GM12801 (cell line): ENCODE measurements around the gene SMCO2.

ENCODE experiments used
- TF ChIP-seq, protein P1 (sequence below): IDR thresholded peaks from one replicate; pipeline ENCODE4 v1.5.1; 2011; ENCODE audit warnings: control low read depth; ENCODE audit not compliant: insufficient read length; ENCODE audit errors: extremely low read depth

SMCO2 gene

DNA sequence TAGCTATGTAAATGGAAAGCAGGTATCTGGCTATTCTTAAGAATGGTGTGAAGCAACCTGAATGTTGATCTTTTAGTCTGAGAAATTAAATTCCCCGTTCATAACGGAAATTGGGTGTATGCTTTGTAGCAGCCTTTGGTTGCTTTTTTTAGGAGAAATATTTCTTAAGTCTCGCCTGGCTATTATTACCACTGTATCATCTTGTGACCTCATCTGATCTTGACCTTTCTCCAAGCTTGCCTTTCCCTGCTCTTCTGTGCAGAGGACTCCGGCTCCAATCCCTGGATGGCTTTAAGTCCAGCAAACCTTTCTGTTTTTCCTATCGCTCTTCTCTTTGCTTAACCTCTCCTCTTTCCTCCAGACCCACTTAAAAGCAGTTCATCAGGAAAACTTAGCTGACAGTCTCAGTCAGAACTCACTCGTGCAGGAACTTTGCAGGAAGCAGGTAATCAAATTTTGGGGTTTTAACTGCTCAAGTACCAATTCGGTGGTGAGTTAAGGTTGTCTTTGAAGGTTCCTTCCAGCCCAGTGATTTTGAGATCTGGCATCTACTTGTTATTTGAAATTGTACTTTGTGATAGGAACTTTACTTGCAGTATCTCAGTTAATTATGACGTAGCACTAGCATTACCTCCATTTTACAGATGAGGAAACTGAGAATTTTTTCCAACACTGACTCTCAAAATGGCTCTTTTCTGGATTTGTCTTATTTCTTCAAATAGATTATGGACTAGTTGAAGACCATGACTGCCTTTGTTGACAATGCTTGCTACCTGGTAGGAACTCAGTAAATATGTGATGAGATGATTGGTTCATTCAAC, 91.5 kb downstream of the SMCO2 start:
- TF ChIP-seq, protein P1, sequence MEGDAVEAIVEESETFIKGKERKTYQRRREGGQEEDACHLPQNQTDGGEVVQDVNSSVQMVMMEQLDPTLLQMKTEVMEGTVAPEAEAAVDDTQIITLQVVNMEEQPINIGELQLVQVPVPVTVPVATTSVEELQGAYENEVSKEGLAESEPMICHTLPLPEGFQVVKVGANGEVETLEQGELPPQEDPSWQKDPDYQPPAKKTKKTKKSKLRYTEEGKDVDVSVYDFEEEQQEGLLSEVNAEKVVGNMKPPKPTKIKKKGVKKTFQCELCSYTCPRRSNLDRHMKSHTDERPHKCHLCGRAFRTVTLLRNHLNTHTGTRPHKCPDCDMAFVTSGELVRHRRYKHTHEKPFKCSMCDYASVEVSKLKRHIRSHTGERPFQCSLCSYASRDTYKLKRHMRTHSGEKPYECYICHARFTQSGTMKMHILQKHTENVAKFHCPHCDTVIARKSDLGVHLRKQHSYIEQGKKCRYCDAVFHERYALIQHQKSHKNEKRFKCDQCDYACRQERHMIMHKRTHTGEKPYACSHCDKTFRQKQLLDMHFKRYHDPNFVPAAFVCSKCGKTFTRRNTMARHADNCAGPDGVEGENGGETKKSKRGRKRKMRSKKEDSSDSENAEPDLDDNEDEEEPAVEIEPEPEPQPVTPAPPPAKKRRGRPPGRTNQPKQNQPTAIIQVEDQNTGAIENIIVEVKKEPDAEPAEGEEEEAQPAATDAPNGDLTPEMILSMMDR, result no peak

- TF ChIP-seq, protein P1, result no peak
Measured at GRCh38 chr12:27539191-27539631, 92.7 kb downstream of the SMCO2 start.

GRCh38 chr12:27541031-27541719, 94.6 kb downstream of the SMCO2 start:
- TF ChIP-seq, protein P1, result no peak

GRCh38 chr12:27542628-27543027, 96.1 kb downstream of the SMCO2 start:
- TF ChIP-seq, protein P1, result no peak

GRCh38 chr12:27545665-27546064, 99.1 kb downstream of the SMCO2 start:
- TF ChIP-seq, protein P1, result no peak

DNA sequence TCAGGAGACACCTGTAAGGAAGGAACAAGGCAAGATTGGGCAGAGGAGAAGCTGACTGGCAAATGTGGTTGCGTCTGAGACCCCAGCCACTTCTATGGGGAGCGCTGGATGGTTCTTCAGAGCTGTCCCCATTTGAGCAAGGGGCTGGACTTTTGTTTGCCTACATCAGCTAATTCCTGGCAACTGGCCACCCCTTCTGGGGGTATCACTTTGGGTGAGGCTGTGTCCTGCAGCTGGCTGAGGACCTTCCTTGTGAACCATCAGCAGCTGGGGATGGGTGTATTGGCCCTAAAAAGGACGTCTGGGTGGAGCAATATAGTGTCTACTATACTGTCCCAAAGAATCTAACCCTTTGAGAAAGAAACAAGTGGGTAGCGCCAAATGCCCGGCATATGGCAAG, 101.1 kb downstream of the SMCO2 start:
- TF ChIP-seq, protein P1, result no peak

DNA sequence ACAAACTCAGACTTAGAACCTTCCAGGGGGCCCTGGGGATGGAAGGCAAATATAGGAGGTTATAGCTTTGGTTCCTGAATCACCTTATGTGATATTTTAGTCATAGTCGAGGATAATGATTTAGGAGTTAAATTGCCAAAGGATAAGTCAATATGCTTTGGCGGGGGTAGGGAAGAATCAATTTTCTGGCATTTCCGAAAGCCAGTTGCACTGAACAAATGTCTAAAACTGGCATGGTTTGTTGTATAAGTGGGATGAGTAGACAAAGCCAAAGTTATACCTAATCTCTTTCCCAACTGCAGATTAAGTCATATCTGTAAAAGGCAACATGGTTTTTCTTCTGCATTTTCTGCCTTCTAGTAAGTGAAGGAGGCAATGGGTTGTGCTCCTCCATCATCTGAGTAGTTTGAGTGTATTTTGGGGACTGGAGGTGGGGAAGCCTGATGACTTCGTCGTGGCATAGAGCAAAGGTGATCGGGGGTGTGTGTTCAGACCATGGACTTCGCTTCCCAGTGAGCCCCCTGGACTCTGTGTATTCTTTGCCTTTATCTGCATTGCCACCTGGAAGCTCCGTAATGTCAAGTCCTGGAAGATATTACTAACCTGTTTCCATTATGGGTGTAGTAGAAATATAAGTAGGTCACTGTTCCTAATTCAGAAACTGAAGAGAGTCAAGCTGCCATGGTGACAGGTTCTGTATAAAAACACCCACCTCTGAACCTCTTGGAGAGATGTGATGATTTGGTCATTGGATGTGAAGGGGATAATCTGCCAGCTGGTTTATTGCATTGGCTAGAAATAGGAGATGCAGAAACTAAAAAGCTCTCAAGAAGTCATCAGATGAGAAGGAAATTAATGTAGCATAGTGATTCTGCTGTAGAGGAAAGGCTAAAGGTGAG, 102.0 kb downstream of the SMCO2 start:
- TF ChIP-seq, protein P1, result no peak
